ENCODE results near the gene NAB2.
"Not testable (repeated sequence)": the region's sequence is repeated elsewhere in the genome, so short reads cannot be mapped to it uniquely, and the experiment has no call there.

NAB2 gene

DNA sequence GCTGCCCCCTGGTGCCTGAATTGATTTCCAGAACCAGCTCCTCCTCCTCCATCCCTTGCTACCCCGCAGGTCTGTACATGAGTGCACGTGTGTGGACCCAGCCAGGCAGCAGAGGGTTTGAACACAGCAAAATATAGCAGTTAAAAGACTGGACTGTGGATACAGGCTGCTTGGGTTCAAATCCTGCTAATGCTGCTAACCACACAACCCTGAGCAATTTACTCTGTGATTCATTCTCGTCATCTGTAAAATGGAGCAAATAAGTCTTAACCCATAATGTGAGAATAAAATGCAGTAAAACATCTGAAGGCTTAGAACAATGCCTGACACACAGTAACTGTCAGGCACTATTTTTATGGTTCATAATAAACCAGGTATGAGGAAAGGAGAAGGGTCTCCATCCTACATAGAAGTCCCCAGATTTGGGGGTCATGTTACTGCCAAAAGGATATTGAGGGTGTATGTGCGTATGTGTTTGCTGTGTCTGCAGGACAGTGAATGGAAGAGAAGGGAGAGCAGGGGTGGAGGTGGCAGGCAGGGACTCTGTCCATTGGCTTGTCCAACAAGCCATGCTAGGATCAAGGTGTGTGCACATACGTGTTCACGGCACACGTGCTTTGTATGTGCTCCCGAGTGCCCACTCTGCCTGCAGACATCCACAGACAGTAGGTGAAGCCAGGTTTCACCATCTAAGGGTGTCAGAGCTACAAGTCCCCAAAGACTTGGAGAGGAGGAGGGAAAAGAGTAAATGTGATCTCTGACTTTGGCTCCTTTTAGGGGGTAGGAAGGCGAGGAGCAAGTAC, 23.8 kb downstream of the NAB2 start:
- no peak for DNase-seq

DNA sequence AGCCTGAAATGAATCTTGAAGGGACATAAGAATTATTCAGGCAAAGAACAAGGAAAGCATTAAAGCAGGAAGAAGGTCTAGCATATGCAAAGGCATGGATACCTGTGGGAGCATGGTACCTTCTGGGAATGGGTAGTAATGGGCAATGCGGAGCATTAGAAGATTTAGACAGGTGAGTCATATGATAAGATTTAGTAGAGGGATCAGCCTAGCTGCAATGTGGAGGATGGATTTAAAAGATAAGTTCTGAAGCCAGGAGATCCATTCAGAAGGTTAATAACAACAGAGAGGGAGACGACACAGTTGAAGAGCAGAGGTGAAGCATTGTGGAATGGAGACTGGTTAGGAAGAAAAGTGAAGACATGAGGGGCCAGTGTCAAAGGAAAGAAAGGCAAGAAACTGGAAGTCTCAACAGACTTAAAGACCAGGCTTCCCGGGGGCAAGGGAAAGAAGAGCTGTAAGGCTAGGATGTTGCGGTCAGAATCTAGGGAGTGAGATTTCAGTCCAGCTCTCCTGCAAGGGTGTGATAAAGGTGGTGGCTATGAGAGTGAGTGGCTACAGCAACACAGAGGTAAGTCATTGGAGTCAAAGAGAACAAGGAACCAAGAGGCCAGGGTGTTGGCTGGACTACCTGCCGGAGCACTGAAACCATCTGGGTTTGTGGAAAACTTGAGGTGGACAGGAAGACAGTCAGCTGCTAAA, 27.8 kb downstream of the NAB2 start:
- no peak for DNase-seq

DNA sequence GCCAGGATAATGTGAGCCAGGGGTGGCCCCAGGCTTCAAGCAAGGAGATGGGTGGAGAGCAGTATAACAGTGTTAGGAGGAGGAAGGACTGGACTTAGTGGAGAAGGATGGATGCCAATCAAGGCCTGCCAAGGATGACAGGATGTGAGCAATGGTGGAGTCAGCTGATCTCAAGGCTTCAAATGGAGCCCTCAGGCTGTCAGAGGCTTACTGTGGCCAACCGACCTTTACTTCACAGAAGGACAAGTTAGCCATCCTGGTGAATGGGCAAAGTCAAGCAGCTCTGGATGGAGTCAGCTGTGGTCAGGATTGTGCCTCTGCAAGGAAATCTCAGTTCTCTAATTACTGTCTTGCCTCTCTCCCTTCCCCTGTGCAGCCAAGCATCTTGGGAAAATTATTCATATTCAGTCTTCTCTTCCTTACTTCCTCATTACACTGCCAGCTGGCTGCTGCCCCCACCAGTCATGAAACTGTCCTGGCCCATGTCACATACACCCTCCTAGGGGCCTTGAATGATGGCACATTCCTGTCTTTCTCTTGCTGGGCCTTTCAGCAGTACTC, 29.9 kb downstream of the NAB2 start:
- DNase-seq = no peak

DNA sequence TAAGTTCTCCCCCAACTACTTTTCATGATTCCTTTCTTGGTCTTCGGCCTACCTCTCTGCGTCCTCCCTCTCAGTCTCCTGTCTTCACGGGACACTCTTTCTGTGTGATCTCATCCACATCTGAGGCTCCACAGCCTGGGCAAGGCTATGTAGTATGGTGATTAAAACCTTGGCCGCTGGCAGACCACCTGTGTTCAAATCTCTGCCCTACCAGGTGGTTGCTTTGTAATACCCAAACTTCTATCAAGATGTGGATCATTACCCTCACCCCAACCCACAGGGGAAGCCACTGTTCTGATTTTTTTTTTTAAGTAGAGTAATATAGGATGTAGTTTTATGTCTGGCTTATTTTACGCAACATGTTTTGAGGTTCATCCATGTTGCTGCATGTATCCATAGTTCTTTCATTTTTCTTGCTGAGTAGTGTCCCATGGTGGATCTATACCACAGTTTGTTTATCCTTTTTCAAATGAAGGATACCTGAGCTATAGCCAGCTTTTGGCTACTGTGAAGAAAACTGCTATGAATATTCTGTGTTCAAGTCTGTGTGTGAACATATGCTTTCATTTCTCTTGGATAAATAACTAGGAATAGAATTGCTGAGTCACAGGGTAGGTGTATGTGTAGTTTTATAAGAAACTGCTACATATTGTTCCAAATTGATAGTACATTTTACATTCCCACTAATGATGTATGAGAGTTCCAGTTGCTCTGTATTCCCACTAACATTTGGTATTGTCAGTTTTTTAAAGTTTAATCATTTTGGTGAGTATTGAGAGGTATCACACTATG, 30.6 kb downstream of the NAB2 start:
- no peak for DNase-seq

DNA sequence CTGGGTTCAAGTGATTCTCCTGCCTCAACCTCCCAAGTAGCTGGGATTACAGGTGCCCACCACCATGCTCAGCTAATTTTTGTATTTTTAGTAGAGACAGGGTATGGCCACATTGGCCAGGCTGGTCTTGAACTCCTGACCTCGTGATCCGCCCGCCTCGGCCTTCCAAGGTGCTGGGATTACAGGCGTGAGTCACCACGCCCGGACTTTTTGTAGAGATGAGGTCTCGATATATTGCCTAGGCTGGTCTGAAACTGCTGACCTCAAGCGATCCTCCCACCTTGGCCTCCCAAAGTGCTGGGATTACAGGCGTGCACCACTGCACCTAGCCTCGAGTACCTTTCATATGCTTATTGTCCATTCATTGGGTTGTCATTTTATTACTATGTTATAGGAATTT, 31.8 kb downstream of the NAB2 start:
- DNase-seq = not testable (repeated sequence)

DNA sequence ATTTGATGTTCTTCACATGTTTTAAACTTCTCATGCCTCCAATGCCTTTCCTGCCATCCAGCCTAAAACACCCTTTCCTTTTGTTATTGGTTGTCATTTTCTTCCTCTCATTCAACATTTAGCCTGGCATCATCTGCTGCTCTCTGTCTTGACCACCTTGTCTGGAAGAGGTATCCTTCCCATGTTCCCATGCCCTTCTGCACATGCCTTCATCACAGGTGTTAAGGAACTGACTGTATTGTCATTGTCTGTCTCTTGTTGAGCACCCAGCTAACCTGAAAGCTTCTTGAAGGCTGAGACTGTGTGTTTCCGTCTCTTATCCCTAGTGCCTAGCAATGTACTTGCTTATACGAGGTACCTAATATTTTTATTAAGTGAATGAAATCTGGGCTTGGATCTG, 34.9 kb downstream of the NAB2 start:
- no peak for DNase-seq

DNA sequence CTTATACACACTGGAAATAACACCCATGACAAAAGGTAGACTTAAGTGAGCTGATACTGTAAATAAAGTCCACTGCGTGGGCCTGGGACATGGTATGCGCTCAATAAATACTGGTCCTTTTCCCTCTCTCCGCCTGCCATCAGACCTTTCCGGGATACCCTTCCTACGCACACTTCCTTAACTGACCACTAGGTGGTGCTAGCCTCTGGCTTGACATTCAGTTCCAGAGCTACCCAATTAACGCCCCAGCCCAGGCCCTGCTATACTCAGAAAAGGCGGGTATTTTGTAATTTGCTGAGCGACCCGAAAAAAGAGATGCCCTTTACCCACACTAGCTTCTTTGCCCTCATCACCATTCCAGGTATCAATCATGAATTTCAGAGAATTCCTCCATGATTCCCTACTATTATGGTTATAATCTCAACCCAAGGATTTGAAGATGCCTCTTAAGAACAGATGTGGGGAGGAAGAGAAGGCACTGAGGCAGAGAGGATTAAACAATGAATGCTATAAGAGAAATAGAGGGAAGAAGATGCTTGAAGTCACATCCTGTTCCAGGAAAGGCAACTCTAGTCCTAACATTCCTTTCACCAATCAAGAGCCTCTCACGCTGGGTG, 35.5 kb downstream of the NAB2 start:
- peak; percentile 57 for DNase-seq

DNA sequence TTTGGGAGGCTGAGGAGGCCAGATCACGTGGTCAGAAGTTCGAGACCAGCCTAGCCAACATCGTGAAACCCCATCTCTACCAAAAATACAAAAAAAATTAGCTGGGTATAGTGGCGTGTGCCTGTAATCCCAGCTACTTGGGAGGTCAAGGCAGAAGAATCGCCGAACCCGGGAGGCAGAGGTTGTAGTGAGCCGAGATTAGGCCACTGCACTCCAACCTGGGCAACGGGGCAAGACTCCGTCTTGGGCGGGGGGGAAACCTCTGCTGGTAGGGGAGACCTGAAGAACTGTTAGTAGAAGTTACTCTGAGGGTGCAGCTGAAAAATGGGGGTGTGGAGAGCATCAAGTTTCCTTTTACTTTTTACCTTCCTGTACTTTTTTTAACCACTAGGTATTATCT, 37.1 kb downstream of the NAB2 start:
- DNase-seq = no peak

DNA sequence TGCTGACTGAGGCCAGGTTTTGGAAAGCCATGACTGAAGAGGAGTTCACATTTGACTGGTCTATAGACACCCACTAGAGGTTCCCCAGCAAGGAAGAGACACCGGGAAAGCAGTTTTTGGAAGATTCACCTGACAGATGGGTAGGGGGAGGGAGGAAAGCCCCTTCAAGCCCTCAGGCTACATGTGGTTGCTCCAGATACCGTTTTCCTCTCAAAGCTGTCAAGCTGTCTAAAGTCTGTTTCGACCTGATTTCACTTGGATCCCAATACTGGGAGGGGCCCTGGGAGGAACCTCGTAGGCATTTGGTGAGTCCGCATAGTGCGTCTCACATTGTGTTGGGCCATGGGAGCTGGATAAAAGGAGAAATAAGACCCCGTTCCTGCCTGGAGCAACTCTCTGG, 37.6 kb downstream of the NAB2 start:
- no peak for DNase-seq

DNA sequence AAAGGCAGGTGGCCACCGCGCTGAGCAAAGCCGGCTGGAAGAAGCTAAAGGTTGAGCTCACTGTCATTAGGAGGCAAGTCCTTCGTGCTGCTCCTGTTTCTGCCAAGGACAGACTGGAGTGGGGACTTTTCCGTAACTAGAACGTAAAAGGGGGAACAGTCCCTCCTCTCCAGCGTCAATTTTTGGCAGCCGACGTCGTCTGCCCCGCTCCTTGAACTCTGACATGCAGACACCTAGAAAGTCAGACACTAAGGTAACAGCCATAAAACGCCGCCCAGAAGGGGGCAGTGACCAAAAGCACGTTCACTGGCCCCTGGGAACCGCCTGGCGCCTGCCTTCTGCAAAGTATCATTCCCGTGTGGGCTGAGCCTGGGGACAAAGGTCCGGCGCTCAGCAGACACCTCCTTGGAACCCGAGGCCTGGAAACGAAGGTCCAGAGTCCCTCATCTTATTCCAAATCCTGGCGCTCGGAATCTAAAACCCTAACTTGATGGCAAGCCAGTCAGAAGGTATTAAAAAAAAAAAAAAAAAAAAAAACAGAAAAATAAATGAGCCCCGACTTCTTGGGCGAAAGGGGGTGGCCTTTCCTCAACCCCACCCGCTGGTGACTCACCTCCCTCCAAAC, 38.3 kb downstream of the NAB2 start:
- peak; percentile 37 for DNase-seq

DNA sequence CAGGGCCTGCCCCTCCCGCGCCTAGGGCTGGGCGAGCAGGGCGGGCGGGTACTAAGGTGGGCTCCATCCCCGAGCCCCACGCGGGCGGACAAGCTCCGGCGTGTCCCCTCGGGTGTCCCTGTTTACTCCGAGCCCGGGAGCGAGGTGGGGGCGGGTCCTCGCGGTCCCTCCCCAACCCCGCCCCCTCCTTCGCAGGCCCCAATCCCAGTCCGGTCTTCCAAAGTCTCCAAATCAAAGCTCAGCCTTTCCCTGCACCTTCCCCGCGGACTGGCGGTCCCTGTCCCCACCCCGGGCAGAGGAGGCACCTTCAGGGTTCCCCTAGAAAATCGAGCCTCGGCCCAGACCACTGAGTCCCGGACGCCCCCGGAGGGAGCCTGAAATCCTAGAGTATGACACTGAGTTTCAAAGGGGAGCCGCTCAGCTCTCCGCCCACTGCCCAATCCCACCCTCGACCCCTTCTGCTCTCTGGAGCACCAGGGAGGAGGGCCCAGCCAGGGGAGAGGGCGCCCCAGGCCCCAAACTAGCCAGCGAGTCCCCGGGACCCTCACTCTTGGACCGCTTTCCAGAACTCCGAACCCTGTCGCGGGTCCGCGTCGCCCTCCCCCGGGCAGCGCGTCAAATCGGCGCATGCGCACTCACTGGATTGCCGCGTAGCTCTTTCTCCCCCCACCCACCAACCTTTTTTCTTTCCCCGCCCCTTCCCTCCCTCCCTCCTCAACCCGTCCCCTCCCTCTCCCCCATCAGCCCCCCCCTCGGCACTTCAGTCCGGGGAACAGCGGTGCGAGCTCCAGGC, 39.0 kb downstream of the NAB2 start, which contains the start of gene LRP1:
LRP1 (plus strand) TSS at position 758 of the 793 bp plus-strand sequence. CDS start 482 bp downstream, outside the sequence.
- DNase-seq = peak; percentile 69

DNA sequence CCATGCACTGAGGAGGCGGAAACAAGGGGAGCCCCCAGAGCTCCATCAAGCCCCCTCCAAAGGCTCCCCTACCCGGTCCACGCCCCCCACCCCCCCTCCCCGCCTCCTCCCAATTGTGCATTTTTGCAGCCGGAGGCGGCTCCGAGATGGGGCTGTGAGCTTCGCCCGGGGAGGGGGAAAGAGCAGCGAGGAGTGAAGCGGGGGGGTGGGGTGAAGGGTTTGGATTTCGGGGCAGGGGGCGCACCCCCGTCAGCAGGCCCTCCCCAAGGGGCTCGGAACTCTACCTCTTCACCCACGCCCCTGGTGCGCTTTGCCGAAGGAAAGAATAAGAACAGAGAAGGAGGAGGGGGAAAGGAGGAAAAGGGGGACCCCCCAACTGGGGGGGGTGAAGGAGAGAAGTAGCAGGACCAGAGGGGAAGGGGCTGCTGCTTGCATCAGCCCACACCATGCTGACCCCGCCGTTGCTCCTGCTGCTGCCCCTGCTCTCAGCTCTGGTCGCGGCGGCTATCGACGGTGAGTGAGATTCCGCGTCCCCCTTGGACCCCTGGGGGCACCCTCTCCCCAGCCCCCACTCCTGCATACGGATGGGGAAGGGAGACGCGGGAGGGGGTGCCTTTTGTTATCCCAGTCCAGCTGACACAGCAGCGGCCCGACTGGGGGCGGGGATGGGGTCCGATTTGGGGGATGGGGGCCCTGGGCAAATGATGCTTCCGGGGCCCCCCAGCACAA, 39.8 kb downstream of the NAB2 start:
- no peak for DNase-seq

DNA sequence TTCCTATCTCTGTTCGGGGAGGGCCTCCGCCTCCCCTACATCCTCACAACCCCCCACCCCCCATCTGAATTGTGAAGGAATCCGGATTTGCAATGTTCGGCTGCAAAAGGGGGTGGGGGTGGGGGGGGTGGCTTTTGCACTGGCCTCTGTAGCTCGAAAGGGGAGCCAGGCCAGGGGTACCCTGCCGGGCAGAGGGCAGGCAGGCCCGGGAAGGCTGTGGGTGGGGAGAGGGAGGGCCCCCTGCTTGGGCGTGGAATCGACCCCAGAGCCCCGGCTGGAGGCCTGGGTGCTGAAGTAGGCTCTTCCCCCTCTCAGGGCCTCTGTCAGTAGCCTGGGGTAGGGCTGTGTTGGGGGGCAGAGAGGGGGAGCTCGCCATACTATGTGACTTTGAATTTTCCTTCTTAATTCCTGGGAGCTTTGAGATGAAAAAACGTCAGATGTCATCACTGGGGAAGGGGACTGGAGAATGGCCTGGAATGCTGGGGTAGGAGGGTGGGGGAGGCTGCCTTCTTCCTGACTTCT, 40.5 kb downstream of the NAB2 start:
- no peak for DNase-seq

DNA sequence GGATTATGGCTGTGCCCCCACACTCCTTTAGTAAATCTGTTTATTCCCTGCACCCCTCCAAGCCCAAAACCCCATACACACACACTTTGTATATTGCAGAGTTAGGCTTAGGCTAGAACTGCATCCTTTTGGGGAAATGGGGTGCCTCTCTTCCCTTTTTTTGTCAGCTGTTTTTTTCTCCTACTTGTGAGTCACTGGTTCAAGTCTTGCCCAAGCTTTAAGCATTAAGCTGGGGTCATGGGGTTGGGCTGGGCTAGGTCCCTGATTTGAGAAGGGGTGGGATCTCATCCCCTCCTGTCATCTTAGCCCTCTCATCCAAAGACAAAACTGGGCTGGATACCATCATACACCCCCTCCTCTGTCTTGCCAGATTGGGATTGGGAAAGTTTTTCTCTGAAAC, 41.0 kb downstream of the NAB2 start:
- no peak for DNase-seq

DNA sequence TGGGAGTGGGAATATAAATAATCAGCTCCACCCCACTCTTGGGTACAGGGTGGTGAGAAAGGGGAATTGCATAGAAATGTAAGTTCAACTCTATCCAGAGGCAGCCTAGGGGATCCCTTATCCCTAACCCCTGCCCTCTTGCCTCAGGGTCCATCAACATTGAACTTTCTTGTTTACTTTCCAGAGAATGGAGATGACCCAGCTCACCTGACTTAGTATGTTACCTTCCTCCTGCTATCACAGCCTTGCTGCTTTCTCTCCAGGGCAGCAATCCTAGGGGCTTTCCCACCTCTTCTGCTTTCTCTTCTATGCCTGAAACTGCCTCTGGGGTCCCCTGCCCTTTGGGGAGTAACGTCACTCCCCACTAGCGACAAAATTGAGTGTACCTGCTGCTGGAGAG, 42.0 kb downstream of the NAB2 start:
- DNase-seq = no peak

DNA sequence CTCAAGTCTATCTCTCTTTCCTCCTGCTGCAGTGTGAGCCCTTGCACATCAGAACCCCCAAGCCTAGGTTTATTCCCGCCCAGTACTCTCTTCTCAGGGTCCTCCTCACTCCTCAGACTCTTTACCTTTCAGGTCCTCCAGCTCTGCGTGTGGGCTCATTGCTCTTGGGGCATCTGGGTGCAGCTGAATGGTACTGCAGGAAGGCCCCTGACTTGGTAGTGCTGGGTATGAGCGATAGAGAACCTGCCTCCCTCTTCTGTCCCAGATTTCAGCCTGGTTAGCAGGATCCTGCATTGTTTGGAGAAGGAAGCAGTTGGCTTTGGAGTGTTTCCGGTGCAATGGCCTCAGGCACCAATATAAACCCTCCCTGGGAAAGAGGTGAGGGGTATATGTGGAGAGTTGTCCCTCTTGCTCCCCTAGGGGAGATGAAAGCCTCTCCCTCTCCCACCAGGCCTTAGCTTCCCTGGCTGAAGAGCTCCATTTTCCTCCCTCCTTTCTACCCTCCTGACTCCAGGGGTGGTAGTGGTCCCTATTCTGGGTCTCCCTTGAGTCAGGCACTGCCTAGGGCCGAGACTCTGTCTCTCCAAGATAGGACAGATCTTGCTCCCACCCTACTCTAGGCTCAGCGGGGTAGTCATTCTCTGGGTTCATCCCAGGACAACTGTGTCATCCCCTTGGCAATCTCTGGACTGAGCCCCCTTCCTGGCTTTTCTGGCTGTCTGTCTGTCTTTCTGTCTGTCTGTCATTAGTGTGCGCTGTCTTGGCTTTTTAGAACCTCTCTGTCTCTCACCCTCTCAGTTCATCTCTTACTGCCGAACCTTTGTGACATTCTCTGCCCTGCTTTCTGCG, 43.2 kb downstream of the NAB2 start:
- DNase-seq = no peak

DNA sequence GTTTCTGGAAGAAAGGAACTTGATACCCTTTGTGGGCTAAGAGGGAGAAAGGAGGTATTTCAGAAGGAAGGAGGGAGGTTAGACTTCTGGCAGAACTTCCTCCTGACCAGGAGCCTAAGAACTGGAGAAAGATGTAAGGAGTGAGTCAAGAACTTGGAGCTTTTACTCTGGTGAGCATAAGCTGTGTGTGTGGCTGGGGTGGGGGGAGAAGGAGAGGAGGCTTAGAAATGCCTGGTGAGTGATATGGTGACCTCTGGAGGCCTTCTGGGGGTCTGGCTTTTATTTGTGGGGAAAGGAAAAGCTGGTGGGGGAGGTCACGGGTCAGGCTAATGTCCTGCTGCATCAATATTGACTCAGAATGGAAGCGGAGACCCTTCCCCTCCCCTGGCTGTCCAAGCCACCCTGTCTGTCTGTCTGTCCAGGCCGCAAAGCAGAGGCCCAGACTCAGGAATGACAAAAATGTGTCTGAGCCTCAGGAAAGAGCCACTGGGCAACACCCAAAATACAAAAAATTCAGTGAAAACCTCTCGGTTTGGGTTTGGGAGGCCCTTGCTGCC, 44.2 kb downstream of the NAB2 start:
- no peak for DNase-seq

DNA sequence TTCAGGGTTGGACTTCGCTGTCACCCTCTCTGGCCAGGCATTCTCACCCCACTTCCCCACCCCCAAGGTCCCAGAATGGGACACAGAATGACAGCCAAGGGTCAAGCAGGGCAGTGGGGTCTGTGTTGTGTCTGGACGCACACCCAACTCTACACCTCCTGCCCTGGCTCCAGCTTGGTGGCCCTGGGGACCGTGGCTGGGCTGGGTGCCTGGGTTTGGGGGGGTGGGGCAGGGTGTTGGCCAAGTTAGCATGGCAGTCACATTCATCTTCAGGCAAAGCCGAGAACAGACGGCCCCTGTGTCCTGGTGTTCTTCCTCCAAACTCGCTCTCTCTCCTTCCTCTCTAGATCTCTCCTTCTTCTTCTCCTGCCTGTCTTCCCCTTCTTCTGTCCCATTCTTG, 45.0 kb downstream of the NAB2 start:
- no peak for DNase-seq

DNA sequence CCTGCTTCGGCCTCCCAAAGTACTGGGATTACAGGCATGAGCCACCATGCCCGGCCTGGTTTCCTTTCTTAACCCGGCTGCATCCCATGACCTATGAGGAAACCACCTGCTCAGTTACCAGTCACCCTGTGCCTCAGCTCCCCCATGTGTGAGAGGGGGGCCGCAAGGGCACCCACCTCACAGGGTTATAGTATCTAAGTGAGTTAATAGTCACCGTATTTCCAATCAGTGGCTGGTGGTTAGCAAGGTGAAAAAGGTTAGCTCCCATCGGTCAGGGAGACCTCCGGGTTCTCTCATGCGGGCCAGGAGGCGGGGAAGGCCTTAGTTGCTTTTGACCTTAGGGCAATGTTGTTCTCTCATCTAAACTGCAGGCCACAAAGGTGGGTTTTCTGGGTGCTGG, 46.0 kb downstream of the NAB2 start:
- no peak for DNase-seq
